ENCODE measurements around the gene ABCC10.
A peak's percentile ranks its signal among the peaks of the same experiment; 100 is the strongest.

Gene ABCC10

GRCh38 chr6:43426928-43427405 is 374 bp upstream of the ABCC10 start:
- H3K27ac ChIP-seq: peak overlapping the region in 10 of 11 experiments; percentile 73 to 88 (median 81); a peak in 19 of 22 replicates
- H3K4me2 ChIP-seq: peak overlapping the region; percentile 45 to 90 (median 87)

GRCh38 chr6:43428112-43428570 is 800 bp downstream of the ABCC10 start:
- Histone ChIP-seq H3K4me1 (peaks cover 16 to 24% (median 23%) of the 10 kb centered on the region in 10 experiments), H3K27me3 (no peaks in the 10 kb centered on the region), H3K36me3 (peaks cover 13 to 27% (median 22%) of the 10 kb centered on the region in 11 experiments; a peak in 21 of 22 replicates), H3K27ac (peak overlapping the region; percentile 49 to 88 (median 79)), H3K4me2 (peak overlapping the region; percentile 85 to 94 (median 89)), H3K9me3 (replicated peaks in 1 of 11) (peaks cover 0 to 28% (median 20%) of the 10 kb centered on the region in 11 experiments; a peak in 15 of 22 replicates), H4K20me1 (peaks cover 0 to 14% (median 7%) of the 10 kb centered on the region in 11 experiments; a peak in 5 of 22 replicates), H3K4me3 (peak overlapping the region; percentile 71 to 88 (median 80)), H3K9ac (peak overlapping the region; percentile 81 to 91 (median 87))
- TF ChIP-seq Cebpa-rat (IDR thresholded peaks at IDR 0.05): no peak

More at GRCh38 chr6:43426928-43427405, 374 bp upstream of the ABCC10 start:
- Histone ChIP-seq H3K27me3 (no peaks in the 10 kb centered on the region), H3K4me3 (peak overlapping the region; percentile 71 to 88 (median 80)), H3K9me3 (replicated peaks in 1 of 11) (peaks cover 0 to 37% (median 20%) of the 10 kb centered on the region in 11 experiments; a peak in 15 of 22 replicates), H3K9ac (peak overlapping the region in 9 of 11 experiments; percentile 81 to 91 (median 87); a peak in 19 of 22 replicates), H4K20me1 (peaks cover 0 to 3% (median 0%) of the 10 kb centered on the region in 11 experiments; a peak in 2 of 22 replicates), H3K4me1 (peaks cover 16 to 24% (median 23%) of the 10 kb centered on the region in 10 experiments), H3K36me3 (peaks cover 2 to 15% (median 10%) of the 10 kb centered on the region in 11 experiments; a peak in 19 of 22 replicates)
- TF ChIP-seq Cebpa-rat (IDR thresholded peaks at IDR 0.05): no peak

GRCh38 chr6:43428874-43429273 is 1.5 kb downstream of the ABCC10 start:
- TF ChIP-seq Cebpa-rat (IDR thresholded peaks at IDR 0.05): no peak
- Histone ChIP-seq H3K27ac (peak overlapping the region in 6 of 11 experiments; percentile 73 to 88 (median 82); a peak in 5 of 22 replicates), H3K36me3 (peaks cover 13 to 34% (median 25%) of the 10 kb centered on the region in 11 experiments; a peak in 21 of 22 replicates), H3K4me3 (peak overlapping the region; percentile 71 to 88 (median 80); a peak in 19 of 20 replicates), H3K27me3 (no peaks in the 10 kb centered on the region), H3K9me3 (replicated peaks in 1 of 11) (peaks cover 0 to 25% (median 18%) of the 10 kb centered on the region in 11 experiments; a peak in 13 of 22 replicates), H3K9ac (peak overlapping the region; percentile 81 to 91 (median 87)), H3K4me1 (peaks cover 16 to 28% (median 24%) of the 10 kb centered on the region in 10 experiments), H3K4me2 (peak overlapping the region; percentile 85 to 94 (median 89)), H4K20me1 (peaks cover 0 to 21% (median 7%) of the 10 kb centered on the region in 11 experiments; a peak in 7 of 22 replicates)

GRCh38 chr6:43432009-43432945 is 4.9 kb downstream of the ABCC10 start:
- no peaks in the 10 kb centered on the region for H3K9me3 ChIP-seq (replicated peaks in 1 of 11)
- H3K9ac ChIP-seq: no peak overlapping the region
- H3K4me2 ChIP-seq: no peak overlapping the region
- H4K20me1 ChIP-seq: peaks cover 0 to 33% (median 7%) of the 10 kb centered on the region in 11 experiments; a peak in 8 of 22 replicates
- H3K27ac ChIP-seq: no peak overlapping the region
- peaks cover 11 to 37% (median 19%) of the 10 kb centered on the region in 10 experiments for H3K4me1 ChIP-seq
- no peak overlapping the region for H3K4me3 ChIP-seq
- no peak for TF ChIP-seq Cebpa-rat (IDR thresholded peaks at IDR 0.05)
- no peaks in the 10 kb centered on the region for H3K27me3 ChIP-seq
- peaks cover 24 to 65% (median 49%) of the 10 kb centered on the region in 11 experiments for H3K36me3 ChIP-seq

GRCh38 chr6:43433148-43433547 is 5.8 kb downstream of the ABCC10 start:
- Histone ChIP-seq H3K9ac (no peak overlapping the region), H3K9me3 (replicated peaks in 1 of 11) (no peaks in the 10 kb centered on the region), H3K27me3 (no peaks in the 10 kb centered on the region), H4K20me1 (peaks cover 0 to 33% (median 7%) of the 10 kb centered on the region in 11 experiments; a peak in 8 of 22 replicates), H3K27ac (no peak overlapping the region), H3K4me1 (peaks cover 10 to 37% (median 17%) of the 10 kb centered on the region in 10 experiments), H3K4me3 (no peak overlapping the region), H3K4me2 (no peak overlapping the region), H3K36me3 (peaks cover 24 to 73% (median 53%) of the 10 kb centered on the region in 11 experiments)
- no peak for TF ChIP-seq Cebpa-rat (IDR thresholded peaks at IDR 0.05)

- Histone ChIP-seq H4K20me1 (peaks cover 0 to 33% (median 7%) of the 10 kb centered on the region in 11 experiments; a peak in 8 of 22 replicates), H3K27me3 (no peaks in the 10 kb centered on the region), H3K36me3 (peaks cover 29 to 84% (median 63%) of the 10 kb centered on the region in 11 experiments), H3K27ac (no peak overlapping the region), H3K9me3 (replicated peaks in 1 of 11) (no peaks in the 10 kb centered on the region), H3K4me2 (peak overlapping the region in 3 of 11 experiments; percentile 9 to 60 (median 40); a peak in 4 of 22 replicates), H3K9ac (peak overlapping the region in 2 of 11 experiments; percentile 5 to 9; a peak in 2 of 22 replicates), H3K4me3 (no peak overlapping the region), H3K4me1 (peaks cover 0 to 27% (median 6%) of the 10 kb centered on the region in 10 experiments; a peak in 14 of 20 replicates)
- no peak for TF ChIP-seq Cebpa-rat (IDR thresholded peaks at IDR 0.05)
These were observed 6.9 kb downstream of the ABCC10 start for GRCh38 chr6:43434001-43434840.

GRCh38 chr6:43434943-43435342 is 7.6 kb downstream of the ABCC10 start:
- Histone ChIP-seq H4K20me1 (peaks cover 0 to 33% (median 7%) of the 10 kb centered on the region in 11 experiments; a peak in 8 of 22 replicates), H3K9ac (no peak overlapping the region), H3K9me3 (replicated peaks in 1 of 11) (no peaks in the 10 kb centered on the region), H3K4me2 (peak overlapping the region in 1 of 11 experiments; percentile 60; a peak in 1 of 22 replicates), H3K4me1 (peaks cover 0 to 20% (median under 1%) of the 10 kb centered on the region in 10 experiments; a peak in 7 of 20 replicates), H3K27me3 (no peaks in the 10 kb centered on the region), H3K27ac (no peak overlapping the region), H3K4me3 (no peak overlapping the region), H3K36me3 (peaks cover 36 to 91% (median 69%) of the 10 kb centered on the region in 11 experiments)
- peak in 1 of 11 experiments; percentile 37; a peak in 1 of 22 replicates for TF ChIP-seq Cebpa-rat (IDR thresholded peaks at IDR 0.05)
